ENCODE data around the gene NDUFV3.

Gene NDUFV3

GRCh38 chr21:42848932-42849758 lies 44.0 kb upstream of the NDUFV3 start:
- Histone ChIP-seq H3K9me3 (ENCODE audit: control insufficient read depth, insufficient read depth, low read depth, low read length) (no peaks in the 10 kb centered on the region), H3K4me3 (ENCODE audit: low read depth, low read length) (no peak overlapping the region), H3K36me3 (ENCODE audit: control insufficient read depth in 2 of 2, insufficient read depth in 1 of 2, low read length in 2 of 2) (peaks cover 15 to 94% of the 10 kb centered on the region in 2 experiments), H3K4me1 (ENCODE audit: control insufficient read depth, insufficient read depth, low read length) (no peaks in the 10 kb centered on the region), H3K27ac (ENCODE audit: extremely low read depth, low read depth, low read length) (no peak overlapping the region)
- POLR2A ChIA-PET: no interaction called here
- CTCF ChIA-PET: interaction anchor here (0.7 to 1.1 kb wide), 4 partner anchors 15 to 1197 kb away, joined by 3 to 4 read pairs (median 4); no protein-coding TSS in a partner anchor
- TF ChIP-seq ZNF777 (tag by site-specific recombination; IDR thresholded peaks at IDR 0.05; ENCODE audit: borderline replicate concordance): no peak
- peak; percentile 73 for TF ChIP-seq ZNF600 (tag by site-specific recombination; IDR thresholded peaks at IDR 0.05)
- no peak for TF ChIP-seq ZNF335 (tag by site-specific recombination; conservative IDR thresholded peaks at IDR 0.05)

GRCh38 chr21:42849759-42850412 lies 43.2 kb upstream of the NDUFV3 start:
- CTCF ChIA-PET: interaction anchor here (0.7 to 1.1 kb wide), 4 partner anchors 14 to 1198 kb away, joined by 3 to 4 read pairs (median 4); no protein-coding TSS in a partner anchor
- Histone ChIP-seq H3K36me3 (ENCODE audit: control insufficient read depth in 2 of 2, insufficient read depth in 1 of 2, low read length in 2 of 2) (peaks cover 18 to 94% of the 10 kb centered on the region in 2 experiments; a peak in 2 of 3 replicates), H3K4me1 (ENCODE audit: control insufficient read depth, insufficient read depth, low read length) (no peaks in the 10 kb centered on the region), H3K27ac (ENCODE audit: extremely low read depth, low read depth, low read length) (no peak overlapping the region), H3K9me3 (ENCODE audit: control insufficient read depth, insufficient read depth, low read depth, low read length) (no peaks in the 10 kb centered on the region), H3K4me3 (ENCODE audit: low read depth, low read length) (no peak overlapping the region)
- POLR2A ChIA-PET: no interaction called here
- TF ChIP-seq ZNF626 (tag by site-specific recombination; IDR thresholded peaks at IDR 0.05) (no peak), GLIS1 (tag by site-specific recombination; IDR thresholded peaks at IDR 0.05) (peak; percentile 50), ZNF223 (tag by site-specific recombination; IDR thresholded peaks at IDR 0.05) (0 out of 2 replicates have a peak, but pooled peaks have one; percentile 37)

GRCh38 chr21:42850463-42850862 lies 42.6 kb upstream of the NDUFV3 start:
- POLR2A ChIA-PET: no interaction called here
- Histone ChIP-seq H3K4me3 (ENCODE audit: low read depth, low read length) (no peak overlapping the region), H3K9me3 (ENCODE audit: control insufficient read depth, insufficient read depth, low read depth, low read length) (no peaks in the 10 kb centered on the region), H3K36me3 (ENCODE audit: control insufficient read depth in 2 of 2, insufficient read depth in 1 of 2, low read length in 2 of 2) (peaks cover 19 to 93% of the 10 kb centered on the region in 2 experiments; a peak in 2 of 3 replicates), H3K27ac (ENCODE audit: extremely low read depth, low read depth, low read length) (no peak overlapping the region), H3K4me1 (ENCODE audit: control insufficient read depth, insufficient read depth, low read length) (no peaks in the 10 kb centered on the region)
- CTCF ChIA-PET: no interaction called here
- no peak for TF ChIP-seq ZNF513 (tag by site-specific recombination; IDR thresholded peaks at IDR 0.05)
- no peak for TF ChIP-seq ZNF24 (tag by site-specific recombination; IDR thresholded peaks at IDR 0.05)
- TF ChIP-seq GLIS2 (tag by site-specific recombination; IDR thresholded peaks at IDR 0.05): 0 out of 2 replicates have a peak, but pooled peaks have one; percentile 6
- no peak for TF ChIP-seq ZNF426 (tag by site-specific recombination; IDR thresholded peaks at IDR 0.05)

- ChIA-PET POLR2A (no interaction called here), CTCF (no interaction called here)
- no peaks in the 10 kb centered on the region for H3K4me1 ChIP-seq (ENCODE audit: control insufficient read depth, insufficient read depth, low read length)
- TF ChIP-seq CTCF (tag by site-specific recombination; IDR thresholded peaks at IDR 0.05): peak; percentile 64; the same call in 1 of the 2 replicates
- TF ChIP-seq PATZ1 (tag by site-specific recombination; IDR thresholded peaks at IDR 0.05): peak; percentile 52; the same call in 1 of the 2 replicates
- peak; percentile 97 for TF ChIP-seq SCRT2 (tag by site-specific recombination; IDR thresholded peaks at IDR 0.05)
- no peak for TF ChIP-seq ZNF521 (tag by site-specific recombination; IDR thresholded peaks at IDR 0.05)
- peak; percentile 36; the same call in 1 of the 2 replicates for TF ChIP-seq ZSCAN5A (tag by site-specific recombination; IDR thresholded peaks at IDR 0.05)
- no peak for TF ChIP-seq ZNF473 (tag by site-specific recombination; IDR thresholded peaks at IDR 0.05)
- TF ChIP-seq ZNF335 (tag by site-specific recombination; conservative IDR thresholded peaks at IDR 0.05): no peak
- no peak overlapping the region for H3K27ac ChIP-seq (ENCODE audit: extremely low read depth, low read depth, low read length)
- peaks cover 15 to 93% of the 10 kb centered on the region in 2 experiments; a peak in 2 of 3 replicates for H3K36me3 ChIP-seq (ENCODE audit: control insufficient read depth in 2 of 2, insufficient read depth in 1 of 2, low read length in 2 of 2)
- H3K4me3 ChIP-seq (ENCODE audit: low read depth, low read length): no peak overlapping the region
- no peaks in the 10 kb centered on the region for H3K9me3 ChIP-seq (ENCODE audit: control insufficient read depth, insufficient read depth, low read depth, low read length)
These were observed 42.2 kb upstream of the NDUFV3 start for GRCh38 chr21:42850866-42851391.
